Ramos (cell line): ENCODE results near the gene PET100.

Experiments
- in situ Hi-C: fragments of 300-500 bp; cut with MboI; formaldehyde crosslinking; loops from one replicate; pipeline ENCODE4 v1.14.3; 2022; ENCODE audit warnings: low sequenced_read_pairs; ENCODE audit not compliant: unreplicated experiment

The PET100 gene, protein sequence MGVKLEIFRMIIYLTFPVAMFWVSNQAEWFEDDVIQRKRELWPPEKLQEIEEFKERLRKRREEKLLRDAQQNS

DNA sequence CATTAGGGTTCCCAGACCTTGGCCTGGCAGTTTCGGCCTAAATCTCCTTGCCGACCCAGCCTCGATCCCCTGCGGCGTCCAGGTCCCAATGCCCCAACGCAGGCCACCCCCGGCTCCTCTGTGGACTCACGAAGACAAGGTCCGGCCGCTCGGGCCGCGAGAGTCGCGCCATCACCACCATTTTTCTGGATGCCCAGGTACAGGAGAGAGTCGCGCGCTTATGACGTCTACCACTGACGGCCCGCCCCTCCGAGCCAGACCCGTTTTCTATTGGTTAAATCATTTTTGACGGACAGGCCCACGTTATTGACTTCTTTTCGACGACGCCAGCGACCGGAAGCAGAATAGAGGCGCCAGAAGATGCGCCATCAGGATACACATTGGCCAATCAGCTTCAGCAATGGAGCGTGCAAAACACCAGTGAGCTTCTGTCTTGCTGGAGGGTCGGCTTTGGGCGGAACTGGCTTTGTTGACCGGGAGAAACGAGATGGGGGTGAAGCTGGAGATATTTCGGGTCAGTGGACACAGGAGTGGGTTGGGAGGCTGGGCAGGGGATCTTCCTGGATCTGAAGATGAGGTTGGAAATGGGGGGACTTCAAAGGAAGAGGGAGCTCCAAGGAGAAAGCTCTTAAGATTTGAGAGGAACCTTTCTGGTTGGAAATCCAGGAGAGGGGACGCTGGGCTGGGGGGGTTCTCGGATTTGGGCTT, at the start of gene PET100, which contains the start of gene XAB2:
TSS of gene PET100 (plus strand) at position 447 of the 708 bp plus-strand sequence. CDS start at position 488, 41 bp downstream.
TSS of gene XAB2 (minus strand) at position 199 of the 708 bp plus-strand sequence. CDS start at position 181, 18 bp downstream.
- in situ Hi-C loops, result no loop called here

DNA sequence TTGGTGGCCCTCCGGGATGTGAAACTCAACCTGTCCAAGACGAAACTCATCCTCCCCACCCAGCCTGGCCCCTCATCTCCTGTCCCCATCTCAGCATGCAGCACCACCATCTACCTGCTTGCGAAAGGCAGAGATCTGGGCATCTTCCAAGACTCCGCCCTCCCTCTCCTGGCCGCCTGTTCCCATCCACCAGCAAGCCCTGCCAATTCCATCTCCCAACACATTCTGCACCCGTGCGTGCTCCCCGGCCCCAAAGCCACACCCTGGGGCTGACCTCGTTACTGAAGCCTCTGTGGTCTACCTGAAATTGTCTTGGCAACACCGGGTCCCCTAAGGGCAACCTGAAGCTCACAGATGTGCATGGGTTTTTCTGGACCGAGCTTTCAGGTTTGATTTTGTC, 47.1 kb upstream of the PET100 start:
- in situ Hi-C loops, result no loop called here

DNA sequence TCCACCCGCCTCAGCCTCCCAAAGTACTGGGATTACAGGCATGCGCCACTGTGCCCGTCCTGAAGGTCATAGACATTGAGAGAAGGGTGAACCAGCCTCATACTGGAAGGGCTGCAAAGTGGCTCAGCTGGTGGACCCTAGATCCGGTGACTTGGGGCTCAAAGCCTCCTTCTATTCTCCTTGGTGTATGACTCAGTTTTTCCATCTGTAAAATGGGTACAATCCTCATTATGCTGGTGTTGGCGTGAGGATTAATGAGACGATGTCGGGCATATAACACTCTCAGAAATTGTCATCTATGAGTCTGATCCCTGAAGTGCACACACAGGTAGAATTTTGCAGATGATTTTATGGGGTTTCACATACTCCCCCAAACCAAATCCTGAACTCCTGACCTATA, 39.8 kb upstream of the PET100 start:
- in situ Hi-C loops, result no loop called here

DNA sequence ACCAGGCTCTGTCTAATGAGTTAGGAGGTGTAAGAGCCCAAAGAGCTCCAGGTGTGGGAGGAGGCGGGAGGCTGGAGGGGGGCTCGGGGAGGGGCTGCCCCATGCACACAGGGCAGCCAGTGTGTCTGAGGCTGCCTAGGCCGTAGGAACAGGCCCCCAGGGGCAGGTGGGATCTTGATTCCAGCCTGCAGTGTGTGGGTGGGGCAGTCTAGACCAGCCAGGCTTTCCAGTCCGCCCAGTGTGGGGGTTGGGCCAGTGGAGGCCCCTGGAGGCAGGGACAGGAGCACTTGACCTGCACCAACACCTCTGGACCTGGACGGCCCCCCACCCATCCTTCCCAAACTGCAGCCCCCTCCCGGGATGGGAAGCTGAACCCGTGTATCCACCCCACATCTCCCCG, 39.3 kb upstream of the PET100 start:
- in situ Hi-C loops, result no loop called here

DNA sequence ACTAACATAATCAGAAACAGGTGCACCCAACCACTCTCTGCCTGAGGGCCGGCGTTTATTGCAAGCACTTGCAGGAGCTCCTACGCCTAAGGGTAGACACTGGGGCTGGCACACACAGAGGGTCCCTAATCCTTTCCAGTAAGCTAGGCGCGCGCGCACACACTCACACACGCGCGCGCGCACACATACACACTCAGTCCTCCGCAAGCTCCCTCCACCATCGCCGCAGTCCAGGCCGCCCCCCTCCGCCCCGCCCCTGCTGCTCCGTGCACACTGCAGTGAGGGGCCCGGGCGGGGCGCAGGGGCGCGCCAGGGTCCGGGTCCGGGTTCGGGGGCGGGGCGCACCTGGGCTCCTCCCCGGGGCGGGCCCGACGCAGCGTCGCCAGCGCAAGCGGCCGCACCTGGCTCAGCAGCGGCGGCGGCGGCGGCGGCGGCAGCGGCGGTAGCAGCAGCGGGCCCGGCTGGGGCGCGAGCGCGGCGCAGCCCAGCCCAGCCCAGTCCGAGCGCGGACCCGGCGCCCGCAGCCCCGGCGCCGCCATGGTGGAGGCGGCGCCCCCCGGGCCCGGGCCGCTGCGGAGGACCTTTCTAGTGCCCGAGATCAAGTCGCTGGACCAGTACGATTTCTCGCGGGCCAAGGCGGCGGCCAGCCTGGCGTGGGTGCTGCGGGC, 34.0 kb upstream of the PET100 start, which contains the start of gene CAMSAP3:
TSS of gene CAMSAP3 (plus strand) at position 398 of the 668 bp plus-strand sequence. CDS start at position 538, 140 bp downstream.
- in situ Hi-C loops, result no loop called here

DNA sequence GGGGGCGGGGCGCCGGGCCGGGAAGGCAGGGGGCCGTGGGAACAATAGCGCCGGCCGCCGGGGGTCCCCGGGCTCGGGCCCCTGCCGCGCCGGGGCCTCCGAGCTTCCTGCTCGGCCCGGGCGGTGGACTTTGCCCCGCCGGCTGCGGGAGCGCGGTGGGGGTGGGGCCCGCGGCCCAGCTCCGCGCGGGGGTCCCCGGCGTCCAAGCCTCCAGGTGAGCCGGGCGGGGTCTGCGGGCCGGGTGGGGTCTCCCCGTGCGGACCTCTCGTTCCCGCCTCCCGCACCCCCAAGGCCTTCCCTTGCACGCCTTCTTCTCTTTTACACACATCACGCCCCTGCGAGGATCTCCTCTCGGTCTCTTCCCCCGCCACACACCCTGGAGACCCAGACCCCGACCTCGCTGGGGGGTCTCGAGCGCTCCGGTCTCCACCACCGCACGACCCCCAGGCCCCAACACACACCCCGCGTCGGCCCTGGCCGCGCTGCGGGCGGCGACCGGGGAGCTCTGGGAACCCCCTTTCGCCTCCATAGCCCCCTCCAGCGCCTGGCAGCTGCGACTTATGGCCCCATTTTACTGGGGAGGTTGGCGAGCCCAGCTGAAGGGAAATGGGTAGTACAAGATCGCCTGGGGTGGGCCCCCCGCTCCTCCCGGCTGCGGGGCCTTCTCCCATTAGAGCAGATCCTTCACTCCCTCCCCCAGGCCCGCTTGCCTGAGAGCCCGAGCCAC, 33.2 kb upstream of the PET100 start:
- in situ Hi-C loops, result no loop called here

DNA sequence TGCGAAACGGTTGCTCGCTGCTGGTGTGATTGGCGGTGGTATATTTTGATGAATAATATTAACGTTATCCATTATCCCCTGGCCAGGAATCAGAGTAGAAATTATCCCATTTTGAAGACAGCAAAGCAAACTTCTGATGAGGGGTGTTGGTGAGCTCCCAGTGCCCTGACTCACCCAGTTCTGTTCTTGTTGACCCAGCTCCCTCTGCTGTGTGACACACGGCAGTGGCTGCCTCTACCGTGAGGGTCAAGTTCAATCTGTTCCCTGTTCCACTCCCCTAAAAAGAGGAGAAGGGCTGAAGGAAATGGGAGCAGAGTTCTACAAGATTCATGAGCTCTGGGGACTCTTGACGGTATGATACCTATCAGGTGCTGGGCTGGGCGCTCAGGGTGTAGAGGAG, 31.9 kb upstream of the PET100 start:
- in situ Hi-C loops, result no loop called here

DNA sequence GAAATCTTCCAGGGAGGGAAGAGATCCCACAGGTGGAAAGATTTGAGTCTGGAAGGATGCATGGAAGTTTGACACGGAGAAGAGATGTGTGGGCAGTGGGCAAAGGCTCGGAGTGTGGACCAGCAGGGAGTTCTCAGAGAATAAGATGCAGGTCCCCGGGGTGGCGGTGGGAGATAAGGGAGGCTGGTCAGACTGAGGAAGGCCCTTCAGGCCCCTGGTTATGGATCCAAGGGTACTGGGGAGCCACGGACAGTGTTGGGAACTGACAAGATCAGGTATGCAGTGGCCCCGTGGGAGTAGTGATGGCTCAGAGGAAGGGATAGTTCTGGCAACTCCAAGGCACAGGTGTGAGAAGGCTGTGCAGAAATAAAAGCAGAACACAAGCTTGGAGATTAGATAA, 31.4 kb upstream of the PET100 start:
- in situ Hi-C loops, result no loop called here

DNA sequence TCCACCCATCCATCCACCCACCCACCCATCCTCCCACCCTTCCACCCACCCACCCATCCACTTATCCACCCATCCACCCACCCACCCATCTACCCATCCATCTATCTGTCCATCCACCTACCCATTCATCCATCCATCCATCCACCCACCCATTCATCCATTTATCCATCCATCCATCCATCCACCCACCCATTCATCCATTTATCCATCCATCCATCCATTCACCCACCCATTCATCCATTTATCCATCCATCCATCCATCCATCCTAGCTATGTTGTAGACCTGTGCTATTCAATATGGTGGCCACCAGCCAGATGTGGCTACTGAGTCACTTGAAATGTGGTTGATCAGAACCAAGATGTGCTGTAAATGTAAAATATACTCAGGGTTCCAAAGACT, 28.9 kb upstream of the PET100 start:
- in situ Hi-C loops, result no loop called here

DNA sequence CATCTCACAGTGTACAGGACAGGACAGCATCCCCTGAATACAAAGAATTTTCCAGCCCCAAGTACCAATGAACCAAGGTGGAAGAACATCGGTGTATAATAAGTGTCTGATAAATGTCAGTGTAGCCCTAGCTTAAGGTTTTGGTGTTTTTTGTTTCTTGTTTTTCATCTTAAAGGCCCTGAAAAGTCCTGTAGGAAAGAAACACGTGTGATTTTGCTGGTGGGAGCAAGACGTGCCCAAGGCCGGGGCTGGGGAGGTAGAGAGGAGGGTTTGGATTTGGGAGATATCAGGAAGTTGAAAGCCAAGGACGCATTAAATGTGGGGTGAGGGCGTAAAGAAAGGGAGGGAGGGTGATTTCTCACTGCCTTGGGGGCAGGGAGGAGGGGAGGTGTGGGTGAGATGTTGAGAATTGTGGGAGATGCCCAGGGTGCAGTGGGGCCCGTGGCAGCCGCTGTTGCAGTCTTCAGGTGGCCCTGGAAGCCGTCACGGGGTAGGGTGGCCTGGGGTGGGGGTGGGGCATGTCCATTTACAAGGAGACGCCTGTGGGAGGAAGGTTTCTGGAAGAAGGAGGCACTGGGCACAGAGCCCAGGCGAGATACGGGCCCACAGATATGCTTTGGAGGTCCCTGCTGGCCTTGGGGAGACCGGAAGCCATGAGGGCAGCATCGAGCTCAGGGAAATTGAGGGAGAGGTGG, 27.2 kb upstream of the PET100 start:
- in situ Hi-C loops, result no loop called here

DNA sequence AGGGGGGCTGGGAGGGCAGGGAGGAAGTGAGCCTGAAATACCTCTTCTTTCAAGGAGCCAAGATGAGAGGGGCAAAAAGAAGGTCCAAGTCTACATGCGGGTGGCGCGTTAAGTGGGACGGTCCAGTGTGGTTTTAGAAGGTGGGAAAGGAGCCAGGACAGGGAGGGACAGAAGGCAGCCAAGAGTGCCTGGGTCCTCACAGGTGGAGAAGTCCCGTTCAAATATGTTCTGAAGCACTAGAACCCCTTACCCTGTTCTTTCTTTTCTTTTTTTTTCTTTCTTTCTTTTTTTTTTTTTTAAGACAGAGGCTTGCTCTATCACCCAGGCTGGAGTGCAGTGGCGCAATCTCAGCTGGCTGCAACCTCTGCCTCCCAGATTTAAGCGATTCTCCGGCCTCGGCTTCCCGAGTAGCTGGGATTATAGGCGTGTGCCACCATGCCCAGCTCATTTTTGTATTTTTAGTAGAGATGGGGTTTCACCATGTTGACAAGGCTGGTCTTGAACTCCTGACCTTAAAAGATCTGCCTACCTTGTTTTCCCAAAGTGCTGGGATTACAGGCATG, 26.6 kb upstream of the PET100 start:
- in situ Hi-C loops, result no loop called here

DNA sequence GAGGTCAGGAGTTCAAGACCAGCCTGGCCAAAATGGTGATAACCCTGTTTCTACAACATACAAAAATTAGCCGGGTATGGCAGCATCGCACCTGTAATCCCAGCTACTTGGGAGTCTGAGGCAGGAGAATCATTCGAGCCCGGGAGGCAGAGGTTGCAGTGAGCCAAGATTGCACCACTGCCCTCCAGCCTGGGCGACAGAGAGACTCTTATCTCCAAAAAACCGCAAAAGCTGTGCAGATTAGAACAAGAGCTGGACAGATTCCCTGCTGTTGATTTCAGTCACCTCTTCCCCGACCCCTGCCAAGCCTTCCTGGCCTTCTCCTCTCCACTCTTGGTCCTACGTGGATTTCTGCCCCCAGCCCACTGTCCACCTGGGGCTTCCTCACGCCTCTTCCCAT, 25.7 kb upstream of the PET100 start:
- in situ Hi-C loops, result no loop called here

DNA sequence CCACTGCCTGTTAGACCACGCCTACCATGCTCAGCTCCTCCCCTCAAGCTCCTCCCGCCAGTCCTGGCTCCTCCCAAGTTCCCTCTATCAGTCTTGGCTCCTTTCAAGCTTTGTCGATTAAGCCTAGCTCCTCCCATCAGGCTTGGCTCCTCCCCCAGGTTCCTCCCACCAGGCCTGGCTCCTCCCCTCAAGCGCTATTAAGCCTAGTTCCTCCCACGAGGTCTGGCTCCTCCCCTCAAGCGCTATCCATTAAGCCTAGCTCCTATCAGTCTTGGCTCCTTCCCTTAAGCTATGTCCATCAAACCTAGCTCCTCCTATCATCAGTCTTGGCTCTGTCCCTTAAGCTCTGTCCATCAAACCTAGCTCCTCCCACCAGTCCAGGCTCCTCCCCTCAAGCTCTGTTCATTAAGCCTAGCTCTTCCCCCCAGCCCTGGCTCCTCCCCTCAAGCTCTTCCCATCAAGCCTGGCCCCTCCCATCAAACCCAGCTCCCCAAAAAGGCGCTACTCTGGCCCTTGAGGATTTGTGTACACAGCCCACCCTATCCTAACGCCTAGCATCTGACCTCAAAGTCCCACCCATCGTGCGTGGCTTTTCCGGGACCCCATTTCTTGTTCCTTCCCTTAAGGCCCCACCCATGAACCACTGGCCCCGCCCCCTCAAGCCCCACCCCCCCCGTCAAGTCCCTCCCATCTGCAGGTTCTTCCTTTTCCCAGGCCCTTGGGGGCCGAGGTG, 23.9 kb upstream of the PET100 start:
- in situ Hi-C loops, result no loop called here

DNA sequence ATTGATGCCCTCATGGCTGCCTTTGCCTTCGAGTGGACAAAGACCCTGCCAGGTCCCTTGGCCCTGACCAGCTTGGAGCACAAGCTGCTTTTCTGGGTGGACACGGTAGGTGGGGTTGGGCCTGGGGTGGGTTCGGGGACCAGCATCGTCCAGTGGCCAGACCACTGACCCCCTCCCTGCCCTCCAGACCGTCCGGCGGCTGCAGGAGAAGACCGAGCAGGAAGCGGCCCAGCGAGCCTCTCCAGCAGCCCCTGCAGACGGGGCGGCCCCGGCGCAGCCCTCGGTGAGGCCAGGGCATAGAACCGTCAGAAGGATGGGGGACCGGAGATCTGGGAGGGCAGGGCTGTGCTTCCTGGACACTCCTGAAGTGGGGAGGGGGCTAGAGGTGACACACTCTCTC, 23.3 kb upstream of the PET100 start:
- in situ Hi-C loops, result no loop called here

DNA sequence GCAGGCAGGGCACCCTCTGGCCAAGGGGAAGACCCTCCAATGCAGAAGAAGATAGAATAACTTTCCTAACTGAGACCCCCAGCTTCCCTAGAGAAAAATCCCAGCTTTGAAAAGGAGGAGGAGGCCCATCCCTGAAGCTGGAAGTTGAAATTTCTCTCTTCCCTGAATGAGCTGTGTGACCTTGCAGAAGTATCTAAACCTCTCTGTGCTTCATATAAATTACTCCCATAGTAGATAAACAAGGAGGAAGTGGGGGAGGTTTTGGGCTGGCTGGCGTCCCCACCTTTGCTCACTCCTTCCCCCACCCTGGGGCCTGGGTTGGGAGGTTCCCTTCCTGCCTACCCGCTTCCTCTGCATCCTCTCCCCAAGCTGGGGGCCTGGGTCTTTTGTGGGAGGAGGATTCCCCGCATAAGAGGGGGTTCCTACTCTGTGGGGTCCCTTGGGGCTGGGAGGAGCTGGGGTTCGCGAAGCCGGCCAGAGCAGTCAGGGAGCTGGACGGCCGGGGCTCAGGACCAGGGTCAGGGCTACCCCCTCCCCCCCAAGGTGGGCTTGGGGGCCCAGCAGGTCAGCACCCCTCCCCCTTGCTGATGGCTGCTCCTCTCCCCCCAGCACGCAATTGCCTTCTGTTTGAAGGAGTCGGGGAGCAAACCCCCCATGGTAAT, 22.2 kb upstream of the PET100 start:
- in situ Hi-C loops, result no loop called here

DNA sequence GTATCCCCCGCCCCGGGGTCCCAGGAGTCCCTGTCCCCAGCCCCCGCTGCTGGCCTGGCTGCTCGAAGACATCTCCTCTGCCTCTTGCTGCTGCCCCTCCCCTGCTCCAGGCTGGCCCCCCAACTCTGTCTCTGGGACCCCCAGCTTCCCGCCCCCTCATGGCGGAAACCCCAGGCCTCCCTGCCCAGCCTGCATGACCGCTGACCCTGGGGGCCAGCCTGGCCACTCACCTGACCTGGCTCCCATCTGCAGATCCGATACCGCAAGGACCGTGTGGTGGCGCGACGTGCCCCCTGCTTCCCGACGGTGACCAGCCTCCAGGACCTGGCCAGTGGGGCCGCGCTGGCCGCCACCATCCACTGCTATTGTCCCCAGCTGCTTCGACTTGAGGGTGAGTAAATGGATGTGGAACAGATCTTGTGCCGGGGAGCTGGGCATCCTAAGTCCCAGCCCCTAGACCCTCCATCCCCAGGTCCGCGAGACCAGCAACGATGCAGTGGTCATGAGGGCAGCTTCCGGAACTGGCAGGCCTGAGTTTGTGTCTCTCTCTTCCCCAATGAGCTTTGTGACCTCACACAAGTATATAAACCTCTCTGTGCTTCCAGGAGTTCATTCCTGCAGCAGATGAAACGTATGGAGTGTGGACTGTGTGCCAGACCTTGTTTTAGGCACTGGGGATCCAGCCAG, 21.6 kb upstream of the PET100 start:
- in situ Hi-C loops, result no loop called here

DNA sequence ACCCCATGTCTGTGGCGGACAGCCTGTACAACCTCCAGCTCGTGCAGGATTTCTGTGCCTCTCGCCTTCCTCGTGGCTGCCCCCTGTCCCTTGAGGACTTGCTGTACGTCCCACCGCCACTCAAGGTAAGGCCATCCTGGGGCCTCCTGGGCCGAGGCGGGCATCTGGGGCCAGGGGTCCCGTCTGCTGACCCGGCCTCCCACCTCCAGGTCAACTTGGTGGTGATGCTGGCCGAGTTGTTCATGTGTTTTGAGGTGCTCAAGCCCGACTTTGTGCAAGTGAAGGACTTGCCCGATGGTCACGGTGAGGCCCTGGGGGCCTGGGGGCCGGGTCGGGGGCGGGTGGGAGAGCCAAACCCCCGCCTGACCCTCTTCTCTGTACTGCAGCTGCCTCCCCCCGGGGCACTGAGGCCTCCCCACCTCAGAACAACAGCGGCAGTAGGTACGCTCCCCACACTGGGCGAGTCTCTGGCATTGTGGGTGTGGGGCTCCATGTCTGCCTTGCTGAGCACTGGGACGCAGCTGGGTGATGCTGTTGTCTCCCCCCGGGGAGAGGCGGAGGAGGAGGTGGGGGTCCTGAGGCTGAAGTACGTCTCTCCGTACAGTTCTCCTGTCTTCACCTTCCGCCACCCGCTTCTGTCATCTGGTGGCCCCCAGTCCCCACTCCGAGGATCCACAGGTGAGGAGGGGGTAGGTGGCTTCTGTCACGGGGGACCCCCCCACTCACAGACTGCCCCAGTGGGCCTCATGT, 18.9 kb upstream of the PET100 start:
- in situ Hi-C loops, result no loop called here
